SU-DHL-6 (cell line): ENCODE data around the gene VAMP5.

Source experiments
- H2AFZ ChIP-seq: fragments of 200-600 bp; sonication (generic); 2 replicates; pipeline ENCODE4 v1.6.1; 2014; ENCODE audit warnings: low read depth, mild to moderate bottlenecking, moderate library complexity, mixed read lengths, antibody characterized with exemption, low read length; ENCODE audit not compliant: severe bottlenecking
- H3F3A ChIP-seq: fragments of 200-600 bp; shearing (Covaris generic); 2 replicates; pipeline ENCODE4 v1.6.0; 2016; ENCODE audit warnings: antibody characterized with exemption, mild to moderate bottlenecking; ENCODE audit not compliant: insufficient read depth
- H3K27ac ChIP-seq: fragments of 200-600 bp; sonication (generic); 2 replicates; pipeline ENCODE4 v1.5.1; 2016; ENCODE audit warnings: low read depth, mild to moderate bottlenecking, low read length, moderate library complexity, mixed read lengths
- H3K27me3 ChIP-seq: fragments of 200-600 bp; sonication (generic), shearing (Covaris generic); 2 replicates; pipeline ENCODE4 v1.6.0; 2014; ENCODE audit warnings: mild to moderate bottlenecking, low read length
- H3K36me3 ChIP-seq: fragments of 200-600 bp; sonication (generic); 2 replicates; pipeline ENCODE4 v1.6.1; 2014; ENCODE audit warnings: mild to moderate bottlenecking, low read length, mixed read lengths
- H3K4me2 ChIP-seq: fragments of 300-600, 200-600 bp; shearing (Covaris generic), sonication (generic); 2 replicates; pipeline ENCODE4 v1.6.0; 2014; ENCODE audit warnings: low read length, low read depth, mild to moderate bottlenecking; ENCODE audit not compliant: poor library complexity, severe bottlenecking
- H3K4me3 ChIP-seq: fragments of 200-600 bp; sonication (generic); 2 replicates; pipeline ENCODE4 v1.5.1; 2014; ENCODE audit warnings: antibody characterized with exemption, low read length, mild to moderate bottlenecking, mixed read lengths; ENCODE audit not compliant: insufficient read depth, poor library complexity, severe bottlenecking
- H3K79me2 ChIP-seq: fragments of 200-600 bp; sonication (generic); 2 replicates; pipeline ENCODE4 v1.6.1; 2014; ENCODE audit warnings: mild to moderate bottlenecking, low read length, moderate library complexity; ENCODE audit not compliant: insufficient read depth
- H3K9ac ChIP-seq: fragments of 200-600 bp; sonication (generic); 2 replicates; pipeline ENCODE4 v1.7.0; 2014; ENCODE audit warnings: mild to moderate bottlenecking, low read length
- H3K9me2 ChIP-seq: fragments of 200-600 bp; sonication (generic); replicated peaks from 2 replicates; pipeline ENCODE4 v1.6.1; 2014; ENCODE audit warnings: low read length; ENCODE audit not compliant: insufficient read depth
- H3K9me3 ChIP-seq: fragments of 200-600 bp; sonication (generic); 2 replicates; pipeline ENCODE4 v1.6.1; 2014; ENCODE audit warnings: low read length, mixed read lengths; ENCODE audit not compliant: insufficient read depth
- H4K20me1 ChIP-seq: fragments of 200-600 bp; sonication (generic); 2 replicates; pipeline ENCODE4 v1.6.1; 2014; ENCODE audit warnings: low read depth, mild to moderate bottlenecking, antibody characterized with exemption, low read length, moderate library complexity, mixed read lengths
- EZH2phosphoT487 ChIP-seq: fragments of 200-600 bp; sonication (generic), shearing (Covaris generic); conservative IDR thresholded peaks from 2 replicates; pipeline ENCODE4 v1.6.1; 2018; ENCODE audit warnings: mild to moderate bottlenecking, antibody characterized with exemption, low read length, moderate library complexity, mixed read lengths
- TF ChIP-seq, protein P1 (sequence below): fragments of 200-600 bp; sonication (generic); IDR thresholded peaks from one replicate; pipeline ENCODE4 v1.5.1; 2017; ENCODE audit warnings: antibody characterized with exemption, mild to moderate bottlenecking, low read length, moderate library complexity; ENCODE audit not compliant: insufficient read depth, poor library complexity, severe bottlenecking

Gene VAMP5

DNA sequence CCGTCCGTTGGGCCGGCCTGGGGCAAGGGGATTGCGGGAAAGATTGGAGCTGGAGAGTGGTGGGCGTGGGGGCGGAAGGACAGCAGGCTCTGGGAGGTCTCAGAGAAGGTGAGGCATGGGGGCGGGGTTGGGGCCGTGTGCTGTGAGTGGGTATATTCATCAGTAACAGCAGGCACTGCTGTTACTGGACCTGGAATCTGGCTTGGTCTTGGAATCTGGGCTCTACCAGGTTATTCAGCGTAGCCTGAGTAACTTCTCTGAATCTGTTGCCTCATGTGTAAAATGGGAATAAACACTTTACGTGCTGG is 11.7 kb downstream of the VAMP5 start:
- peak overlapping the region; percentile 86 for H3K9ac ChIP-seq
- TF ChIP-seq, protein P1, sequence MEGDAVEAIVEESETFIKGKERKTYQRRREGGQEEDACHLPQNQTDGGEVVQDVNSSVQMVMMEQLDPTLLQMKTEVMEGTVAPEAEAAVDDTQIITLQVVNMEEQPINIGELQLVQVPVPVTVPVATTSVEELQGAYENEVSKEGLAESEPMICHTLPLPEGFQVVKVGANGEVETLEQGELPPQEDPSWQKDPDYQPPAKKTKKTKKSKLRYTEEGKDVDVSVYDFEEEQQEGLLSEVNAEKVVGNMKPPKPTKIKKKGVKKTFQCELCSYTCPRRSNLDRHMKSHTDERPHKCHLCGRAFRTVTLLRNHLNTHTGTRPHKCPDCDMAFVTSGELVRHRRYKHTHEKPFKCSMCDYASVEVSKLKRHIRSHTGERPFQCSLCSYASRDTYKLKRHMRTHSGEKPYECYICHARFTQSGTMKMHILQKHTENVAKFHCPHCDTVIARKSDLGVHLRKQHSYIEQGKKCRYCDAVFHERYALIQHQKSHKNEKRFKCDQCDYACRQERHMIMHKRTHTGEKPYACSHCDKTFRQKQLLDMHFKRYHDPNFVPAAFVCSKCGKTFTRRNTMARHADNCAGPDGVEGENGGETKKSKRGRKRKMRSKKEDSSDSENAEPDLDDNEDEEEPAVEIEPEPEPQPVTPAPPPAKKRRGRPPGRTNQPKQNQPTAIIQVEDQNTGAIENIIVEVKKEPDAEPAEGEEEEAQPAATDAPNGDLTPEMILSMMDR: no peak
- no peak for TF ChIP-seq EZH2phosphoT487
- H3K9me2 ChIP-seq: no peaks in the 10 kb centered on the region
- peak overlapping the region; percentile 85 for H2AFZ ChIP-seq
- H3K4me2 ChIP-seq: peak overlapping the region; percentile 90
- H3K36me3 ChIP-seq: no peaks in the 10 kb centered on the region
- no peak overlapping the region for H3K27ac ChIP-seq
- no peaks in the 10 kb centered on the region for H3K27me3 ChIP-seq
- H3K79me2 ChIP-seq: peaks cover 15% of the 10 kb centered on the region
- no peaks in the 10 kb centered on the region for H3K9me3 ChIP-seq
- no peaks in the 10 kb centered on the region for H3F3A ChIP-seq
- H3K4me3 ChIP-seq: peak overlapping the region; percentile 91
- H4K20me1 ChIP-seq: no peaks in the 10 kb centered on the region

DNA sequence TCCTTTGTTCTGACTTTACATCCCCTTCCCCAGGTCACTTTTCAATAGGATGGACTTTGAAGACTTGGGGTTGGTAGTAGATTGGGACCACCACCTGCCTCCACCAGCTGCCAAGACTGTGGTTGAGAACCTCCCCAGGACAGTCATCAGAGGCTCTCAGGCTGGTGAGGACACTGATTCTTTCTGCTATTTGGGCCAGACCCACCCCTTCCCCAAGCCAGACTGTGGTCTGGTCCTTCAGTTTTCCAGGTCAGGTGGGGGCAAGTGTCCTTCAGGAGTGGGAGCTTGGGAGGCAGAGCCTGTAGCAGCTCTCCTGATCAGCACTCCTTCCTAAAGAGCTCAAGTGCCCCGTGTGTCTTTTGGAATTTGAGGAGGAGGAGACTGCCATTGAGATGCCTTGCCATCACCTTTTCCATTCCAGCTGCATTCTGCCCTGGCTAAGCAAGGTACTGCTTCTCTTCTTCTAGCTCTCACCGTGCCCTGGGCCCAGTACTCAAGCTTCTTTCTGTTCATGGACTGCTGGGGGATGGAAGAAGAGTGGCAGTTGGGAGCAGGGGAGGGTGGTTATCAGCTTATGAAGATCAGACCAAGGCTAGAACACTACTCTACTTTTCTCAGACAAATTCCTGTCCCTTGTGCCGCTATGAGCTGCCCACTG is 12.4 kb downstream of the VAMP5 start:
- Histone ChIP-seq H3K27me3 (no peaks in the 10 kb centered on the region), H3K9me2 (no peaks in the 10 kb centered on the region), H3K36me3 (no peaks in the 10 kb centered on the region), H3K27ac (no peak overlapping the region), H3K4me2 (peak overlapping the region; percentile 90), H3K9me3 (no peaks in the 10 kb centered on the region), H3K9ac (peak overlapping the region; percentile 86), H3F3A (no peaks in the 10 kb centered on the region), H2AFZ (no peak overlapping the region), H4K20me1 (no peaks in the 10 kb centered on the region), H3K4me3 (peak overlapping the region; percentile 91), H3K79me2 (peaks cover 15% of the 10 kb centered on the region)
- no peak for TF ChIP-seq EZH2phosphoT487
- TF ChIP-seq, protein P1: no peak

DNA sequence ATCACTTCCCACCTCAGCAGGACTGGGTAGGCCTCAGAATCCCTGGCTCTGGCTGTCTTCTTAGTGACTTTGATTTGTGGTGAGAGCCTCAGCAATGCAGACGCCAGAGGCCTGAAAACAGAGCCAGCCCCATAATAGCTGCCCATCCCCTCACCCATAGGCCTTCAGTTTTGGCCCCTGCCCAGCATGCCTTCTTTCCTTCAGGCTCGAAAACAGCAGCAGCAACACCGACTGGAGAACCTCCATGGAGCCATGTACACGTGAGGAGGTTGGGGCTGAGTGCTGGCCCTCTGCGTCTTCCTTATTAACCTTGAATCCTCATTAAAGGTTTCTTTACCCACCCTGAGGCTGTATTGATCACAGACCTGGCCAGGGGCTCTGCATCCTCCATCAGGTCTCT is 13.0 kb downstream of the VAMP5 start:
- H3K4me2 ChIP-seq: no peak overlapping the region

More for the DNA sequence above, 13.0 kb downstream of the VAMP5 start:
- no peaks in the 10 kb centered on the region for H3K36me3 ChIP-seq
- H3K27me3 ChIP-seq: no peaks in the 10 kb centered on the region
- no peak overlapping the region for H3K27ac ChIP-seq
- no peak overlapping the region for H2AFZ ChIP-seq
- no peak overlapping the region for H3K9ac ChIP-seq
- H3K79me2 ChIP-seq: peaks cover 15% of the 10 kb centered on the region
- no peaks in the 10 kb centered on the region for H4K20me1 ChIP-seq
- no peaks in the 10 kb centered on the region for H3F3A ChIP-seq
- H3K4me3 ChIP-seq: no peak overlapping the region
- TF ChIP-seq, protein P1: no peak
- TF ChIP-seq EZH2phosphoT487: no peak
- H3K9me2 ChIP-seq: no peaks in the 10 kb centered on the region
- H3K9me3 ChIP-seq: no peaks in the 10 kb centered on the region
